H1 (cell line): ENCODE data around the gene SPAG4. TPM values are rescaled to one million over a fixed set of nuclear protein-coding genes. Genes with fewer than 3 reads are reported as not detected.

Experiments
- CHD7 ChIP-seq: fragments of 300-600 bp; sonication (generic); IDR thresholded peaks from 2 replicates; pipeline ENCODE4 v1.7.1; 2012; ENCODE audit warnings: low read length, moderate library complexity, mild to moderate bottlenecking, inconsistent platforms; ENCODE audit not compliant: insufficient replicate concordance
- JUN ChIP-seq: IDR thresholded peaks from 2 replicates; pipeline ENCODE4 v1.6.1; 2011; ENCODE audit warnings: low read depth, mild to moderate bottlenecking, improper control_type of control experiment, low read length
- polyA plus RNA-seq, 7 experiments: library from polyadenylated mRNA; depleted of rRNA in 3 of 7; stranded (reverse) in 5 of 7; unstranded in 2 of 7; fragments of >200 nt in 5 of 7; fragments of 200-250 nt in 2 of 7; gene quantifications; 1 replicate in 5 of 7; 2 replicates in 1 of 7; 4 replicates in 1 of 7; pipeline versions ENCODE4 v1.2.1 to v1.2.3, GENCODE V29; 2011 to 2013; ENCODE audit warnings: missing spikeins in 2 of 7, mixed read lengths in 2 of 7
- total RNA-seq: library from RNA; stranded (reverse); fragmentation: NEBNext Ultra II Directional; extraction: Animal tissue kit (Norgen Biotek cat#: 25700); gene quantifications from 2 replicates; pipeline ENCODE4 v1.2.1, GENCODE V29; 2021

The SPAG4 gene
- total and polyA plus RNA-seq, 2 of the 8 experiments (the other 6 are each of a cell fraction or from before 2014, with no cell fraction given) = 2.4 to 6.0 TPM

- TF ChIP-seq JUN = no peak
- no peak for TF ChIP-seq CHD7
Observed at GRCh38 chr20:35611482-35611881, 4.1 kb upstream of the SPAG4 start (continued).
